HG03139 (cell line): Measurements from ENCODE around the gene TCEA2.

Experiments
- ATAC-seq: cut with Tn5 transposase; IDR thresholded peaks from one replicate; pipeline ENCODE4 v1.9.1; 2021; ENCODE audit not compliant: unreplicated experiment

The TCEA2 gene

GRCh38 chr20:64048402-64049044 is 14.5 kb upstream of the TCEA2 start:
- no peak for ATAC-seq

- no peak for ATAC-seq
These were observed 13.7 kb upstream of the TCEA2 start, which contains the start of gene SOX18 for GRCh38 chr20:64049060-64049877. Gene SOX18, minus strand, starts transcription at chr20:64049639. Its CDS starts 123 bp downstream, at chr20:64049516.

DNA sequence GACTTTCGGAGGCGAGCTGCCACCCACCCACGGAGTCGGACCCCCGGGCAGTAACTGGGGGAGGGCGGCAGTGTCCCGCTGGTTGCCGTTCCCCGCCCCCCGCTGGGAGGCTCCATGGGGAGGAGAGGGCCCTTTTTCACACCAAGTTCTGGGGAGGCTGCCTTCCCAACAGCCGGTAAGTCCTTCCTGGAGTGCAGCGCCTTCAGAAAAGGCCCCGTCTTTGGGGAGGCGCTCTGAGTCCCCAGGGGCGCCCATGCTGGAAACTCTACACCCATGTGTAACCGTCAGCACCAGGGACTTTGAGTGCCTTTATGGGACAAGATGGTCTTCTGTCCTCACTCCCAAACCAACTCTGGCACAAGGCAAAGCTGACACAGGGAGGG is 13.1 kb upstream of the TCEA2 start:
- ATAC-seq: no peak

DNA sequence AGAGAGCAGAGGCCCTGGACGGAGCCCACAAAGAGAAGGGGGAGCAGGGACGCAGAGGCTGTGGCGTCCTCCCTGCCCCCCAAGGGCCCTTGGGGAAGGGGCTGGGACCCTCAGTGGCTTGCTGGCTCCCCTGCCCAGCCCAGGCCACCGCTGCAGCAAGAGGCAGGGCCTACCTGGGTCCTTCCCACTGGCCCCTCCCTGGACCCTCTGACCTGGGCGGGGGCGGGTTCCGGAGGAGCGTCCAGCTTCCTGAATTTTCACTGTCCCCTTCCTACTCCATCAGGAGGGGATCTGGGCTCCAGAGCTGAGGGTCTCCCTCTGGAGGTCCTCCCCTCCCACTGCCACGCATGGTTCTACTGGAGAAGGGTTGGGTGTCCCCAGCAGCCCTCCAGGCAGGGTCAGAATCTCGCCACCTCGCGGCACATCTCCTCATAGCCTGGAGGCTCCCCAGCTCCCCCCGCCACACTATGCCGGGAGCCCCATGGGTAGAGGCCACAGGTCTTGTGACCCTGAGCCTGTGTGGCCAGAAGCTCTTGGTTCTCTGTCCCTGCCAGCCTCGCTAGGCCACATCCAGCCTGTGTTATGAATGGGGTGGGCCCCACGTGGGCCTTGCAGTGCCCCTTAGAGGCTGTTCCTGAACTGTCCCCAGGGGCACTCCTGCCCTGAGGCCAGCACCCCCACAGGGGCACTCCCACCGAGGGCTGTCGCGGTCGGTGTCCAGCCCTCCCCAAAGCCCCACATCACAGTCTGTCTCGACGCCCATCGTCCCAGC is 12.6 kb upstream of the TCEA2 start:
- no peak for ATAC-seq

DNA sequence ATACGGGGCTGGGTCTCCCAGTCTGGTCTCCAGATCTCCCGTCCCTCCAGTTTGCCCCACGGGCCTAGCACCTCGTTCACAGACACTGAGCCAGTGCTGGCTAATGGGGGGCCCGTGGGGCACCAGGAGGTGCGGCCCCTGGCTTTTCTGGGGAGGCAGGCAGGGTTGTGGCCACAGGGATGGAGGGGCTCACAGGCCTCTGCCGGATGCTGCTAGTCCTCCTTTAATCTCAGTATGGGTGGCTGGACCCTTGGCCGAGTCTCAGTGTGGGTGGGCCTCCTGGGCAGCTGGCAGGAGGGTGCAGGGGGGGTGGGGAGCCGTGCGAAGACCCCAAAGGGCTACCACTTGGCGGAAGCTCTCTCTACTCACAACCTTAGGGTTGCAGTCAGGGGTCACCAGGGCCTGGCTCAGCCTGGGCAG is 12.0 kb upstream of the TCEA2 start:
- ATAC-seq: no peak

DNA sequence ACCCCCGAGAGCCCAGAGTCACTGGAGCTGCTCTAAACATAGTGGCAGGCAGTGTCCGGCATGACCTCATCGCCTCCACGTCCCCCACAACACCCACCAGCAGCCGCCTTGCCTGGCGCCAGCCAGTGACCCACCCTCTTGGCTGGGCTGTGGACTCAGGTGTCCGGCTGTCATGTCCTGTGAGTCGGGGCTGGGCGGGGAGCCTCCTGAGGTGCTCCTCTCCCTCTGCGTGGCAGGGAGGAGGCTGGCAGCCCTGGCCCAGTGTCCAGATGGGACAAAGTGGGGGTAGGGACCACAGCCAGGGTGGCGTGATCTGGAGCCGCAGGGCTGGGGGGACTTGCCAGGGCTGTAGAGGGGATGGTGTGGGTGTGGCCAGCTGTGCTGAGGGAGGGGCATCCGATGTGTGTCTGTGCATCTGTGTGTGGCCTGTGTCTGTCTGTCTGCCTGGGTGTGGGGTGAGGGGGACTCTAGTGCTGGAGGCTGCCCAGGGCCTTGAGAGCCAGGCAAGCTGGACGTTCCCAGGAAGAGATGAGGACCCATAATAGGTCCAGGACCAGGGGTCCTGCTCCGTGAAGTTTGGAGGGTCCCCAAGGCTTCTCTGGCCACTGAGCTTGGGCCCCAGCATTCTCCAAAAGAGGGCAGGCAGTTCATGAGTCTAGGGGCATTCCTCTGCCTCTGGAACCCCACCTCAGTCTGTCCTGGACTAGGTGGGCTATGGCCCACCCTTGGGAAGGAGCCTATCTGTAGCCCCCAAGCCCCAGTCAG is 11.3 kb upstream of the TCEA2 start:
- ATAC-seq: no peak

DNA sequence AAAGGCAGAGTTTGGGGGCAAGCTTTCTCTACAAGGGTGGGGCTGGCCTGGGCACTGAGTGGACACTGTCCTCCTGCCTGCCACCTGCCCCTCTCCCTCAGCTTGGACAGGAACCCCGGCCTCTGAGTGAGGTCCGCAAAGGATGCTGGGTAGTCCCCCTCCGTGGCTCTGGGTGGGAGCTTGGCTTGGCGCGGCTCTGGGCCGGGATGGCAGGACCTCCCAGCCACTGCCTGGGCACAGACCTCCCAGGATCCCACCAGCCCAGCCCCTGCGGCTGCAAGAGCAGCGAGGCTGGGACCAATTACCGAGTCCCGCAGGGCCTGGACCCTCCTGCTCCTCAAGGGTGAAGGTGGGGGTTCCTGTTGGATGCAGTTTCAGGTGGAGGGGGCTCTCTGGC is 10.7 kb upstream of the TCEA2 start:
- ATAC-seq: no peak

- no peak for ATAC-seq
These were observed 9.8 kb upstream of the TCEA2 start for GRCh38 chr20:64052987-64053840.

- no peak for ATAC-seq
These were observed 8.9 kb upstream of the TCEA2 start for GRCh38 chr20:64053841-64054661.

GRCh38 chr20:64055396-64055892 is 7.6 kb upstream of the TCEA2 start:
- ATAC-seq: no peak

DNA sequence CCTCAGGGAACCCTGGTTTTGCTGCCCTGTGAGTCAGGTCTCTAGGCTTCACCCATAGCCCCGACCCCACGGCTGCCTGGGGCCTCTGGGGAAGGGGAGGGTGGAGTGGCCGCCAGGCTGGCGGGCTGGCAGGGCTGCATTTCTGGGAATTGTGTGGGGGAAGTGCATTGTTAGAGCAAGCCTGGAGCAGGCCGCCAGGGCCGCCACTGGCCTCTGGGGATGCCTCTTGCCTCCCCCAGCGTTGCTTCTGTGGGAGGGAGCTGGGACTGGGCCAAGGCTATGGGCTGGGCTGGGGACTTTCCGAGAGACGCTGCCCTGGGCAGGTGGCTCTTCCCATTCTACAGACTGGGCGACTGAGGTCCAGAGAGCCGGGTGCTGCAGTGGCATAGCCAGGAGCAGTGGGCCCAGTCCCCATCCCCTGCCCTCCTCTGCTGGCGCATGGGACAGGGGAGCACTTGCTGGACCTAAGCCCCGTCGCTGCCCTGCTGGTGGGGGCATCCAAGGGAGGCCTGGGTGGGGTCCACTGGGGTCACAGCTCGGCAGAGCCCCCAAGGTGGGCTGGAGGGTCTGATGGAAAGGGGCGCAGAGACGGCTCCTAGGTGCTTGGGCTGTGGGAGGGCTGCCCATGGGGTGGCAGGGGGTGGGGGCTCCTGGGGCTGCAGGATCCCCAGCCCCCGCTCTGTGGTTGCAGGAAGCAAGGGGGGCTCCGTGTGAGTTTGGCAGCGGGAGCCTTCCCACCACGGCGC is 6.9 kb upstream of the TCEA2 start:
- ATAC-seq: no peak

- ATAC-seq: no peak
These were observed 6.4 kb upstream of the TCEA2 start for GRCh38 chr20:64056639-64056888.

DNA sequence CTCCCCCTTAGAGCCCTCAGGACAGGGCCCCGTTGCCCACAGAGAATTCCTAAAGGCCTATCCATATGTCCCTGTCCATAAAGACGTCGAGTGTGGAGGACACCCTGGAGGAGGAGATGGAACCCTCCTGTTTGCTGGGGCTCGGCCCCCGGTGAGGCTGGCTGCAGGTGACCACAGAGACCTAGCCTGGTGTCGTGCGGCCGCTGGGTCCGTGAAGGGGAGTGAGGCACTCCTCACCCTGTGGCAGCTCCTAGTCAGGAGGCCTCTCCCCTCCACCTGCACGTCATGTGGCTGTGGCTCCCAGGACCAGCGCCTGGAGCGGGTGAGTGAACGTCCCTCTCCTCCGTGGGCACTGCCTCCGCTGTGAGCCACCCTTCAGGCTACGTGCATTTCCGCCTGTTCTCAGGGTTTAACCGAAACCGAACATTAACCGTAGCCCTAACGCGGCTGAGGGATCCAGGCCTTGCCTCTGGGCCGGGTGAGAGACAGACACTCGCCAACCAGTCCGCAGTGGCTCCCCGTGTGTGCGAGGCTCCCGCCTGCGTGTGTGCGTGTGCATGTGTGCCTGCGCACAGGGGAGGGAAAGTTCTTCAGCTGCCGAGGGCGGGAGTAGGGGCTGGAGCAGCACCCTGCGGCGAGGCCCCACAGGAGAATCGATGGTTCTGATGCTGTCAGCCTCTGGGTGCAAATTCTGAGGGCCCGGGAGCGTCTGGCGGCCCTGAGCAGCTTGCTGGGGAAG is 5.9 kb upstream of the TCEA2 start:
- ATAC-seq: no peak

- no peak for ATAC-seq
These were observed 5.1 kb upstream of the TCEA2 start for GRCh38 chr20:64057628-64058498.

- no peak for ATAC-seq
These were observed 4.5 kb upstream of the TCEA2 start for GRCh38 chr20:64058536-64058935.

DNA sequence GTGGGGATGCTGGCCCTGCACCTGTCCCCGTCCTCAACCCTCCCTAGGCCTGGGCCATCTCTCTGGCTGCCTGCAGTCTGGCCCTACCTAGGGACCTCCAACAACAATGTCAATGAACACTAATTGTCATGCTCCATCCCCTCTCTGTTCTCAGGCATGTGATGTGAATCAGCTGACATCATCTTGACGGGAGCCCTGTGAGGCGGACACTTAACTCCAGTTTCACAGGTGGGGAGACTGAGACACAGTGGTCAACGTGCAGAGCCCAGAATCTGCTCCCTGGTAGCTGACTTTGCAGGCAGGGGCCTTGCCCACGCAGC is 762 bp upstream of the TCEA2 start:
- no peak for ATAC-seq
